SH-SY5Y (cell line): ENCODE results near the gene TSC1.

Experiments used
- GATA2 ChIP-seq: IDR thresholded peaks from 2 replicates; pipeline ENCODE4 v1.6.1; 2011; ENCODE audit warnings: mild to moderate bottlenecking, low read depth, low read length
- GATA3 ChIP-seq: IDR thresholded peaks from 2 replicates; pipeline ENCODE4 v1.6.1; 2011; ENCODE audit warnings: low read depth, mild to moderate bottlenecking, low read length, moderate library complexity

GRCh38 chr9:132978112-132978450 lies 33.7 kb upstream of the TSC1 start:
- TF ChIP-seq GATA2 (no peak), GATA3 (no peak)
